Measurements from ENCODE around the gene HEPH.
"Not testable (repeated sequence)": the region's sequence is repeated elsewhere in the genome, so short reads cannot be mapped to it uniquely, and the experiment has no call there.

Gene HEPH, protein sequence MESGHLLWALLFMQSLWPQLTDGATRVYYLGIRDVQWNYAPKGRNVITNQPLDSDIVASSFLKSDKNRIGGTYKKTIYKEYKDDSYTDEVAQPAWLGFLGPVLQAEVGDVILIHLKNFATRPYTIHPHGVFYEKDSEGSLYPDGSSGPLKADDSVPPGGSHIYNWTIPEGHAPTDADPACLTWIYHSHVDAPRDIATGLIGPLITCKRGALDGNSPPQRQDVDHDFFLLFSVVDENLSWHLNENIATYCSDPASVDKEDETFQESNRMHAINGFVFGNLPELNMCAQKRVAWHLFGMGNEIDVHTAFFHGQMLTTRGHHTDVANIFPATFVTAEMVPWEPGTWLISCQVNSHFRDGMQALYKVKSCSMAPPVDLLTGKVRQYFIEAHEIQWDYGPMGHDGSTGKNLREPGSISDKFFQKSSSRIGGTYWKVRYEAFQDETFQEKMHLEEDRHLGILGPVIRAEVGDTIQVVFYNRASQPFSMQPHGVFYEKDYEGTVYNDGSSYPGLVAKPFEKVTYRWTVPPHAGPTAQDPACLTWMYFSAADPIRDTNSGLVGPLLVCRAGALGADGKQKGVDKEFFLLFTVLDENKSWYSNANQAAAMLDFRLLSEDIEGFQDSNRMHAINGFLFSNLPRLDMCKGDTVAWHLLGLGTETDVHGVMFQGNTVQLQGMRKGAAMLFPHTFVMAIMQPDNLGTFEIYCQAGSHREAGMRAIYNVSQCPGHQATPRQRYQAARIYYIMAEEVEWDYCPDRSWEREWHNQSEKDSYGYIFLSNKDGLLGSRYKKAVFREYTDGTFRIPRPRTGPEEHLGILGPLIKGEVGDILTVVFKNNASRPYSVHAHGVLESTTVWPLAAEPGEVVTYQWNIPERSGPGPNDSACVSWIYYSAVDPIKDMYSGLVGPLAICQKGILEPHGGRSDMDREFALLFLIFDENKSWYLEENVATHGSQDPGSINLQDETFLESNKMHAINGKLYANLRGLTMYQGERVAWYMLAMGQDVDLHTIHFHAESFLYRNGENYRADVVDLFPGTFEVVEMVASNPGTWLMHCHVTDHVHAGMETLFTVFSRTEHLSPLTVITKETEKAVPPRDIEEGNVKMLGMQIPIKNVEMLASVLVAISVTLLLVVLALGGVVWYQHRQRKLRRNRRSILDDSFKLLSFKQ

DNA sequence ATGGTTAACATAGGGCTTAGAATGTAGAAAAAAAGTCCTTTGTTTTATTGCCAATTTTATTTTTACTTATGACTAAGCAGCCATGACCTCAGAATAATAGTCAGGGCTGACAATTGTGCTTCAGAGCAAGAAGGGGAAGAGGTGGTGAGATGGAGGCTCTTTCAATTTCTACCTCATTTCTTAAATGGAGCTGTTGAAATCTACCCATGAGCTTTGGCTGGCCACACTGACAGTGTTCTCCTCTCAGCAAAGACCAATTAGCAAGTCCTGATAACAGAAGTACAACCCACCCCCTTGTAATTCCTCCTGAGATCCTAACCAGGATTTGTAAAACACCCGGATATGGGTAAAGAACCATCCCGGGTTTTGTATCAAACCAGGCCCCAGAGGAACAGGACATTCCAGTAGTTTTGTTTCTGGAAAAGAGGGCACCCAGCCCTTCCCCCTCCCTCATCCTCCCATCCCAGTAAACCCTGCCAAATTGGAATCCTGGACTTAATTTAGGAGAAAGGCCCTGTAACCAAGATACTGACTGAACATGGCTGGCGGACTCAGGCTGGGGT, at the start of gene HEPH:
HEPH (plus strand) TSS at position 399 of the 563 bp plus-strand sequence. CDS start 6,324 bp downstream, outside the sequence.
- DNase-seq (ENCODE audit: low read depth in 4 of 4, low spot score in 1 of 4): no peak

DNA sequence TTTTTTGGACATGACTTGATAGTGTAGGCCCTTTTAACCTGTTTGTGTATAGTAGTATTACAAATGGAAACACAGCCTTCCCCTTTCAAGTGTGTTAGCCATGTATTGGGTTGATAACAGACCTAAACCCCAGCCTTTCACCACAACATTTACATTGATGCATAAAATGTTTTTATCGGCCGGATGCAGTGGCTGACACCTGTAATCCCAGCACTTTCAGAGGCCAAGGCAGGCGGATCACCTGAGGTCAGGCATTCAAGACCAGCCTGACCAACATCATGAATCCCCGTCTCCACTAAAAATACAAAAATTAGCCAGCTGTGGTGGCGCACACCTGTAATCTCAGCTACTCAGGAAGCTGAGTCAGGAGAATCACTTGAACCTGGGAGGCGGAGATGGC, 45.3 kb upstream of the HEPH start:
- DNase-seq (ENCODE audit: low read depth in 4 of 4, low spot score in 1 of 4): not testable (repeated sequence)

DNA sequence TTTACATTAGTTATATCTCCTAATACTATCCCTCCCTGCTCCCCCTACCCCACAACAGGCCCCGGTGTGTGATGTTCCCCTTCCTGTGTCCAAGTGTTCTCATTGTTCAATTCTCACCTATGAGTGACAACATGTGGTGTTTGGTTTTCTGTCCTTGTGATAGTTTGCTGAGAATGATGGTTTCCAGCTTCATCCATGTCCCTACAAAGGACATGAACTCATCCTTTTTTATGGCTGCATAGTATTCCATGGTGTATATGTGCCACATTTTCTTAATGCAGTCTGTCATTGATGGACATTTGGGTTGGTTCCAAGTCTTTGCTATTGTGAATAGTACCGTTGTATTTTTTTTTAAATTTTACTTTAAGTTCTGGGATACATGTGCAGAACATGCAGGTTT, 42.7 kb upstream of the HEPH start:
- DNase-seq (ENCODE audit: low read depth in 4 of 4, low spot score in 1 of 4): not testable (repeated sequence)

DNA sequence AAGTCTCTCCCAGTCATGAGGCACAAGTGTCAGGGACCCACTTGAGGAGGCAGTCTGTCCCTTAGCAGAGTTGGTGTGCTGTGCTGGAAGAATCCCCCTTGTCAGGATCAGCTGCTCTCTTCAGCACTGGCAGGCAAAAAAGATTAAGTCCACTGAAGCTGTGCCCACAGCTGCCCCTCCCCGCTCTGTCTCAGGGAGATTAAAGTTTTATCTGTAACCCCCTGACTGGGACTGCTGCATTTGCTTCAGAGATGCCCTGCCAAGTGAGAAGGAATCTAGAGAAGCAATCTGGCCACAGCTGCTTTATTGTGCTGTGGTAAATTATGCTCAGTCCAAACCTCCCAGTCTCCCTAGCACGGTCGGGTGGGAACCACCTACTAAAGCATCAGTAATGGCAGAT, 37.4 kb upstream of the HEPH start:
- no peak for DNase-seq (ENCODE audit: low read depth in 4 of 4, low spot score in 1 of 4)

DNA sequence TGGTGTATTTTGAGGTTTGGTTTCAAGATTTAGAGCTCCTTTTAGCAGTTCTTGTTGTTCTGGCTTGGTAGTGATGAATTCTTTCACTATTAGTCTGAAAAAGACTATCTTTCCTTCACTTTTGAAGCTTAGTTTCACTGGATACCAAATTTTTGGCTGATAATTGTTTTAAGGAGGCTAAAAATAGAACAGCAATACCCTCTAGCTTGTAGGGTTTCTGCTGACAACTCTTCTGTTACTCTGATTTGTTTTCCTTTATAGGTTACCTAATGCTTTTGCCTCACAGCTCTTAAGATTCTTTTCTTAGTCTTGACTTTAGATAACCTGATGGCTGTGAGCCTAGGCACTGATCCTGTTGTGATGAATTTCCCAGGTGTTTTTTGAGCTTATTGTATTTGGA, 33.6 kb upstream of the HEPH start:
- no peak for DNase-seq (ENCODE audit: low read depth in 4 of 4, low spot score in 1 of 4)

DNA sequence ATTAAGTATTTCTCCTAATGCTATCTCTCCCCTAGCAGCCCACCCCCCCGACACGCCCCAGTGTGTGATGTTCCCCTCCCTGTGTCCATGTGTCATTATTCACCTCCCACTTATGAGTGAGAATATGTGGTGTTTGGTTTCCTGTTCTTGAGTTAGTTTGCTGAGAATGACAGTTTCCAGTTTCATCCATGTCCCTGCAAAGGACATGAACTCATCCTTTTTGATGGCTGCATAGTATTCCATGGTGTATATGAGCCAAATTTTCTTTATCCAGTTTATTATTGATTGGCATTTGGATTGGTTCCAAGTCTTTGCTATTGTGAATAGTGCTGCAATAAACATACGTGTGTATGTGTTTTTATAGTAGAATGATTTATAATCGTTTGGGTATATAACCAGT, 28.8 kb upstream of the HEPH start:
- DNase-seq (ENCODE audit: low read depth in 4 of 4, low spot score in 1 of 4): not testable (repeated sequence)

DNA sequence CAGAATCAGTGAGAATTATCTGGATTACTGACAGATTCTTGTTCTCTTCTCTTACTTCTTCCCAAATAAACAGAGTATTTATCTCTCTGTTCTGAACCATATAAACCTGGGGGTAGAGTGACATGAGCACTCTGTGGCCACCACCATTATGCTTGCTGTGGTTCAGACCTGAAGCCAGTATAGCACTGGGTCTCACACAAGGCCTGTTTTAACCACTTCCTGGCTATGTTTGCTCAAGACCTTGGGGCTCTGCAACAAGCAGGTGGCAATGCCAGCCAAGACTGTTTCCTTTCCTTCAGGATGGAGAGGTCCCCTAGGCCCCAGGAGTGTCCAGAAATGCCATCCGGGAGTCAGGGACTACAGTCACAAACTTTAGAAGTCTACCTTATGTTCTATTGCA, 21.7 kb upstream of the HEPH start:
- no peak for DNase-seq (ENCODE audit: low read depth in 4 of 4, low spot score in 1 of 4)

DNA sequence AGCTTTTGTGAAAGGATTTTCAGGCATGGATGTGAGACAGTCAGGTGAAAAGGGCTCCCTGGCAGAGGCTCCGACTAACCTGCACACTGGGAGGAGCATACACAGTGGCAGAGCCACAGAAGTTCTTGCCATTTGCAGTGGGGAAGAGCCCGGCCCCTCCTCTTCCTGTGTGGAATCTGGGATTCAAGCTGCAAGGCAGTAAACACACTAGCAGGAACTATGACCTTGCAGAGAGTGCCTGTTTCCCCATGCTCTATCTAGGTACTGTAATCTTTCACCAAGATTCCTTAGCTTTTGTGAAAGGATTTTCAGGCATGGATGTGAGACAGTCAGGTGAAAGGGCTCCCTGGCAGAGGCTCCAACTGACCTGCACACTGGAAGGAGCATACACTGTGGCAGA, 19.8 kb upstream of the HEPH start:
- DNase-seq (ENCODE audit: low read depth in 4 of 4, low spot score in 1 of 4): no peak

DNA sequence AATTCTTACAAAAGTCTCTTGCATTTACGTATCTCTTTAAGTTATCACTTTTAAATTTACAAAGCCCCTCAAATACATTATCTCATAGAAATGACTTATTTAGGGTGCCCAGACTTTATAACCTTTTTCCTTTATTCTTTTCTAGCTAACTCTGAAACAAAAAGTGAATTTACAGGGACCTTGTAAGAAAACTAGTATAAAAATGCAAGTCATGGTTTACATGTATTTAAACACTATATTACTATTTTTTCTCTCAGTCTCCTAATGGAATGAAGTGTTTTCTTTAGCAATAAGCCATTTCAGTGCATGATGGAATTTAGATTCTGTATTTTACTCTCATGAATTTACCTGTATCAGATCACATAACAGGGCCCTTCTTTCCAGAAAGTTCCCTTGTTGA, 14.5 kb upstream of the HEPH start:
- DNase-seq (ENCODE audit: low read depth in 4 of 4, low spot score in 1 of 4): no peak

DNA sequence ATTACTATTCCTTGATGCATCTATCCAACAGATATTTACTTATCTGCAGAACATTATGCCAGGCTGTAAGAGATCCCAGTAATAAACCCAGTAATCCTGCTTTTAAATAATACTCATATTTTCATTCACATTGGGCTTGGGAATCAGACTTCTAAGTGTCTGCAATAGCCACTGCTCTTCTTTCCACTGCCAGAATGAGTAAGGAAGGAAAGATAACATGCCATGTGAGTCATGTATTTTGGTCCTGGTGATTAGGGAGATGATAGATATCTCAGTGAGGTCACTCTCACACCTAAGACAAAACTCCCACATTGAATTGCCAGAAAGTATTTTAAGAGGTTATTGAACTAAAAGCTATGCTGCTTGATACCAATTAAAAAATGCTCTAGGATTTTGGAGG, 13.9 kb upstream of the HEPH start:
- no peak for DNase-seq (ENCODE audit: low read depth in 4 of 4, low spot score in 1 of 4)

DNA sequence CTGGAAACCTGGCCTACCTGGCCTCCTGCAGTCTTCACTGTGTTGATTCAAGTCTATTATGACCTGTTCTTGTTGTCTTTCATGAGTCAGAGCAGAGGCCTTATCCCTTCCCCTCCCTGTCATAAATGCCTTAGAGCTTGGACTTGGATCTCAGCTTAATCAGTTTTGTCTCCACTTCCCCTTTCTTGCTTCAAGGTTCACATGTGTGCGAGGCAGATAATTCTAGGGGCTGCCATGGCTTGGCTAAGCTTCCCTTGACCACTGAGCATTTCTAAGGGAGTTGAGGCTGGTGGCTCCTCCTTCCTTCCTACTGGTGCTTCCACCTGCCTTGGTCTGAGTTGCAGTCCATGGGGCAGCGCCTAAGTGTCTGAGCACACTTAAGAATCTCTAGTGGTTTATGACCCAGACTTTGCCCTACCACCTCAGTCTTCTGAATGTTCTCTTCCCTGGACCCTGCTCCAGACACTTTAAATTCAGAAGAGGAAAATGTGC, 1.7 kb upstream of the HEPH start:
- no peak for DNase-seq (ENCODE audit: low read depth in 4 of 4, low spot score in 1 of 4)

DNA sequence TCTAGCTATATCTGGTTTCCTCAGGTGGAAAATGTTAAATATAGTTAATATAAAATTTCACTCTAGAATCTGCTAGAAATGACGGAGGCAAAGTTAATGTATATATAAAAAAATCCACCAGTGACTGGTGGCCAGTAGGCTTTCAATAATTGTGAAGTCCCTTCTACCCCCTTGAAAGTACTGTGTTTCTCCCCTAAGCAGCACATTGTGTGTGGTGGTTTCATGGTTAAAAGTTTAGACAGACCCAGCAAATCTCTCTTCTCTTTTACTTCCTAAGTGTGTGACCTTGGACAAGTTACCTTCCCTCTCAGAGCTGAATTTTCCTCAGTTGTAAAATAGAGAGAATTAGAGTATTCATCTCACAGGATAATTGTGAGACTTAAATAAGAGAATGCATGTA, 600 bp upstream of the HEPH start:
- DNase-seq (ENCODE audit: low read depth in 4 of 4, low spot score in 1 of 4): no peak

DNA sequence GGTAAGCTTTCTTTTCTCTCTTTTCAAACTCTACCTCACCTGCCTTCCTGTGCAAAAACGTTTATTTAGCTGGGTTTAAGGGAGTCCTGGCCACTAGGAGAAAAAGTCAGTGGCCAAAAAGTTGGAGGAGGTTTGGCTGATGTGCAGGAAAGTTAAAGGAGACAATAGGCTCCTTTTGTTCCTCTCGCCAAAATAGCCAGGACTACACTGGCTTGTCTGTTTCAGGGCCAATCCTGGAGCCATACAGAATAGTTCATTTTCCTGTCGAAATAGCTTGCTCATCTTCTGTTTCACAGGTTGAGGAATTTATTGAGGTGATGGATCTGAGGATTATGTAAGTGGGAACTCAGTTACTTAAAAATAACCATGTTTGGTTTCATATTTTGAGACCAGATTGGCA, 423 bp downstream of the HEPH start:
- DNase-seq (ENCODE audit: low read depth in 4 of 4, low spot score in 1 of 4): no peak

DNA sequence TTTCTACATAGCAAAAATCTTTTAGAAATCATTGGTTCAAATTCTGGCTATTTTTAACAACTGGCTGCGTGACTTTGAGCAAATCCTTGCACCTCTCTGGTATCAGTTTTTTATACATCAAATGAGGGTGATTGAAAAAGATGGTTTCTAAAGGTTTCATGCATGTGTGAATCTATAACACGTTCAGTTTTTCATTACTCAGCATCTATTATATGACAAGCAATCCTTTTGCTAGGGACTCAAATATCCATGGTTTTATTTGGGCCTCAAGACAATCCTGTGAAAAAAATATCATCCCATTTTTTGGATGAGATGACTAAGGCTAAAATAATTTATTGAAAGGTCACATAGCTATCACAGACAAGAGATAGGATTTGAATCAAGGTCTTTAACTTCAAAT, 884 bp downstream of the HEPH start:
- DNase-seq (ENCODE audit: low read depth in 4 of 4, low spot score in 1 of 4): no peak

DNA sequence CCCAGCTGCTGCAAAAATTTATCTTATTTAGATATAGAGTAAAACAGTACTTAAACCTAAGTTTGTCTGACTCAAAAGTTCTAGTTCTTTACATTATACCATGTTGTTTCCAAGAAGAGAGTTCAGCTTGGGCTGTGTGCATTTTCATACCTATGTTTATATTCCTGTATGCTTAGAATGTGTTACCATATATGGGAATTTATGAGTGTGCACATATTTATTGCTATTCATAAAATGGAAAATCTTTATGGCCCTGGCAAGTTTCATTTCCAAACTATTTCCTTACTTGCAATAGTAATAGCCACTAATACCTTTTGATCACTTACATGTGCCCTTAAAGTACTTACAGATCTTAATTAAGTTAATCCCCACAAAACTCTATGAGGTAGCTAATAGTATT, 2.6 kb downstream of the HEPH start:
- no peak for DNase-seq (ENCODE audit: low read depth in 4 of 4, low spot score in 1 of 4)

DNA sequence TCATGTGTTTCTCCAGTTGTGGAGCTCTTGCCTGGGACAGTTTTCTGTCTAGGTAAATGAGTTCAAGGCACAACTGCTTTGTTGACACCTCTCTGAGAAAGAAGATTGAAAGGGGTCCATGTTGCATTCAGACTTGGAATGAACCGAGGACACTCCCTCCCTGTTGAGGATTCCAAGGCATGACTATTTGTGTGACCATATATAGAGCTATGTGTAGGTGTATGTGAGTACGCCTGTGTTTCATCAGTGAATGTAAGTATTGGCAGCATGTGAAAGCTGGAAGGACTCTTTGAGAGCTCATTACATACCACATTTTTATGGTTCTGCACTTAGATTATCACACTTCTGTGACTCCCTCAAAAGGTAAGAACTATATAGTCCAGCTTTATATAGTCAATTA, 3.4 kb downstream of the HEPH start:
- no peak for DNase-seq (ENCODE audit: low read depth in 4 of 4, low spot score in 1 of 4)

DNA sequence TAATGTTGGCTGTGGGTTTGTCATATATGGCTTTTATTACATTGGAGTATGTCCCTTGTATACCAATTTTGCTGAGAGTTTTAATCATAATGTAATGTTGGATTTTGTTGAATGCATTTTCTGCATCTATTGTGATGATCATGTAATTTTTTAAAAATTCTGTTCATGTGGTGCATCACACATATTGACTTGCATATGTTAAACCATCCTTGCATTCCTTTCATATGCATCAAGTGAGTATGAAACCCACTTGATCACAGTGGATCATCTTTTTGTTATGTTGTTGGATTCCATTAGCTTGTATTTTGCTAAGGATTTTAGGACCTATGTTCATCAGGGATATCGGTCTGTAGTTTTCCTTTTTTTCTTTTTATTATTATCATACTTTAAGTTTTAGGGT, 12.1 kb downstream of the HEPH start:
- DNase-seq (ENCODE audit: low read depth in 4 of 4, low spot score in 1 of 4): no peak

DNA sequence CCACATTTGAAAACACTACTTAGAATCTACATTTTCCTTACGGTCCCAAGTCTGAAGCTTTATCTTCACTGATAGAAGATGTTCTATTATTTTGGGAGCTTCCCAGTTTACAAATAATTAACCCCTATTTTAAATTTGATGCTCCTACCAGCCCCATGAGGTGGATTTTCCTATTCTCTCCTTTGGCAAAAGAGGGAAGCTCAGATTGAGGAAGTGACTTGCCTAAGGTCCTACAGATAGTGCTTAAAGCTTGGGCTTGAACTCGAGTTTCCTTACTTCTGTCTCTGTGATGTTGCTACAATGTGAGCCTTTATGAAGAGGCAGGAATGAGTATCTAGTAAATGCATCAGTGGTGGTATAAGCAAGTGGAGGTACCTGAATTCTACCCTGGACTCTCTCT, 27.5 kb downstream of the HEPH start:
- no peak for DNase-seq (ENCODE audit: low read depth in 4 of 4, low spot score in 1 of 4)

DNA sequence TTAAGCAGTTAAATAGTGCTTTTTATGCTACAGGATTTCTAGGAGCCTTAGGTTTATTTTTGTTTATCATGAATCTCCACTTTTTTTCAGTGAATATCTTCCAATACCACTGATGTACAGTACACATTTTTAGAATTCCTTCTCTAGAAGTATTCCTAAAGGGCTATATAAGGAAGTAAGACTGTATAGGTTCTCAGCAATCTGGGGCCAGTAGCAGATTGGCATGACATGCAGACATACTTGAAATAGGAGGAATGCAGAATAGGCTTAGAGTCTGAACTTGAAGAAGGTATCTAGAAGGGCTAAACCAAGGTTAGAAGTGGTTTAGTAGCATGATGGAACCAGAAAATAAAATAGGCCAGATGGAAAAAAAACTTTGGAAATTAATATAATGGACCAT, 29.8 kb downstream of the HEPH start:
- DNase-seq (ENCODE audit: low read depth in 4 of 4, low spot score in 1 of 4): no peak

DNA sequence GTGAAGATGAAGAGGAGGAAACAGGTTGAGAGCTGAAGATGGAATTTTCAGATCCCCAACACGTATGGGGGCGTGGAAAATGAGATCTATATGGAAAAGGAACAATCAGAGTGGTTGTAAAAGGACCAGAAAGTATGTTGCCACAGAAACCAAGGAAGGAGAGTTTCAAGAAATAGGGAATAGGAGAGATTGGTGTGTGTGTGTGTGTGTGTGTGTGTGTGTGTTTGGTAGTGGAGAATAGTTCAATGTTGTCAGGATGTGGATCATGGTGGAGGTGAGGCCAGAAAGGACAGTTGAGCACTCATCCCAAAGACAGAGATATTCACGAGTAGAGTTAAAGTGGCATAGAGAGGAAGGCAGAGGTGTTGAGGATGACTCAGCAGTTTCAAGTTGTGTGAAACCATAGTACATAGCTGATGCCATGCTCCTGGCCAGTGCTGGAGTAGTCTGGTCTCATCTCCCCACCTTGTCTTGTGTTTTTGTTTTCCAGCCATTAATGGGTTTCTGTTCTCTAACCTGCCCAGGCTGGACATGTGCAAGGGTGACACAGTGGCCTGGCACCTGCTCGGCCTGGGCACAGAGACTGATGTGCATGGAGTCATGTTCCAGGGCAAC, 36.1 kb downstream of the HEPH start:
- no peak for DNase-seq (ENCODE audit: low read depth in 4 of 4, low spot score in 1 of 4)
